HS-27A (cell line): ENCODE data around the gene ZMAT5.

Source experiments
- DNase-seq: peaks from one replicate; pipeline ENCODE4 v3.0.0-alpha.2; 2012; ENCODE audit warnings: low read depth, missing footprints

ZMAT5 gene

DNA sequence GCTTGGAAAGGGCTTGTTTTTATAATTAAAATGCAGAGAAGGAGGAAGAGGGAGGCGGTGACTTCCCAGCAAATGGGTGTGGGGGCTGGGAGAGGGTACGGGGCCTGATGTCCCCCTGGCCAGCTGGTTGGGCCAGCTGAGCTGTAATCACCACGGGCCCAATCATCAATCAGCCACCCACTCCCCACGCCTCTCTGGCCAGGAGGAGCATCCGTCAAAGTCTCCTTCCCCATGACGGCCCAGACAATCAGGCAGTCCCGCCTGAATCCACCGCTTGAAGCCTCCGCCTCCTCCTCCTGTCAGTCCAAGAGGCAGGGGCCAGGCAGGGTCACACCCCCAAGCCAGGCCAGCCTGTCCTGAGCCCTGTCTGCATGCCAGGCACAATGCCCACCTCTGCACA lies 60.3 kb downstream of the ZMAT5 start:
- no peak for DNase-seq

DNA sequence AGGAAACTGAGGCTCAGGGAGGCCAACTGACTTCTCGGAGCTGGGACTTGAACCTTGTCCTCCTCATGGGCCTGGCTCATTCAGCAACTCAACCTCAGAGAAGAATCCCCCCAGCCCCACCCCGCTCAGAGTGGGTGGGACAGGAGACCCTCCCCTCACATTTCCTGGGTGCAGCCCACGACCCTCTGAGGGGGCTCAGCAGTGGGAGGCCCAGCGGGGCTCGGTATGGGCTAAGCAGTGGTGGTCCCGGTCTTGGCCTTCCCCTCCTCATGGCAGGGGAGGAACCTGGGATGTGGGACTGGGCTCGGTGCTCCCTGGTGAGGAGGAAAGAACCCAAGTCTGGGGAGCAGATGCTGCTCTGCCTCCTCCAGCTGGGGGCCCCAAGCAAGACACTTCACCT lies 61.2 kb downstream of the ZMAT5 start:
- no peak for DNase-seq

DNA sequence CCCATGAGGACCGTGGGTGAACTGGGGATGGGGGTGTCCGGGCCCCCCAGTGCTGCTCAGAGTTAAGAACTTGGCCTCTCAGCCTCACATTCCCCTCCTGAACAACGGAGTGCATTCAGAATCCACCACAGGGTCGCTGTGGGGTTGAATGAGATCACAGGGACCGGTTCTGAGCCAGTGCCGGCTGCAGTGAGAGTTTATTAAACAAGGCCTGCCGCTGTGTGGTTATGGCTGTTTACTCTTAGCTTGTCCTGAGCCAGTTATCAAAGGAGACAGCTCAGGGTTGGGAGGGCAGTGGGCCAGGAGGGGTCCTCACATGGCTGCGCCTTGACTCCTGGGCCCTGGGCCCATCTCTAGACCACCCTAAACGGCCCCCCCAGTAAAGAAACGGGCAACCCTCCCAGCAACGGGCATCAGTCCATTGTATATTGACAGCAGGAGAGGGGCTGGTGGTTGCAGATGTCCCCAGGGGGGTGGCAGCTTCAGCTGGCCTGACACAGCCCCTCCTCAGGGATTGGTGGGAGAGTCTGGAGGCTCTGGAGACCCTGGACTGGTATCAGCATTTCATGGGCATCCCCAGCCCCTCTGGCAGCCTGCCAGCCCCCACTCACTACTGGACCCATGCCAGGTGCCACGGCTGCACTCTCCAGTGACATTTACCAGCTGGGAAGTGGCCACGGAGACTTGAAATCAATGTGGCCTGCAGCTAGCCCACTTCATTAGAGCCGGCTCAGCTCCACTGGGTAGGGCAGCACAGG lies 62.1 kb downstream of the ZMAT5 start:
- DNase-seq: no peak

DNA sequence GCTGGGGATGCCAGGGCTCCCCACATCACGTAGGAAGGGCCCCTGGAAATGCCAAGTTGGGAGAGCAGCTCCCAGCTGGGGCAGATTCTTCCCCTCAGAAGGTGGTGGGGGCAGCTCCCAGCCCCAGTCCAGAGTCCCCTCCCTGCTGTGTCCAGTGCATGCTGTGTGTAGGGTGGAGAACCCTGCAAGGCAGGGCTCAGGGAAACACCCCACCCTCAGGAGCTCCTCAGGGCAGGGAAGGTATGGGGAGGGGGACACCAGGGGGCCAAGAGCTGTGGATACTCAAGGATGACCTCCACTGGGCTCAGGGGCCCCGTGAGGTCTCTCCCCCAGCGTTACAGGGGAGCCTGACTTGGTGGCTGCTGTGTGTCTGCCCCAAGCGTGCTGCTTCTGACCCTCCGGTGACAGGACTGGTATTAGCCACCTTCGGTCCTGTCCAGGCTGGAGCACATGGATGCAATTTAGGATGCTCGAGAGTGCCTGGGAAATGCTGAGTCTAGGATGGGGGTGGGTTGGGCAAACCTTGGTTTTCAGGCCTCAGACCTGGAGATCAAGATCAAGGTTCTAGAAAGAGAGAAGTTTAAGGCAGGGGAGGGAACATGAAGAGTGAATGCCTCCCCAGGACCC lies 63.1 kb downstream of the ZMAT5 start:
- DNase-seq: no peak

DNA sequence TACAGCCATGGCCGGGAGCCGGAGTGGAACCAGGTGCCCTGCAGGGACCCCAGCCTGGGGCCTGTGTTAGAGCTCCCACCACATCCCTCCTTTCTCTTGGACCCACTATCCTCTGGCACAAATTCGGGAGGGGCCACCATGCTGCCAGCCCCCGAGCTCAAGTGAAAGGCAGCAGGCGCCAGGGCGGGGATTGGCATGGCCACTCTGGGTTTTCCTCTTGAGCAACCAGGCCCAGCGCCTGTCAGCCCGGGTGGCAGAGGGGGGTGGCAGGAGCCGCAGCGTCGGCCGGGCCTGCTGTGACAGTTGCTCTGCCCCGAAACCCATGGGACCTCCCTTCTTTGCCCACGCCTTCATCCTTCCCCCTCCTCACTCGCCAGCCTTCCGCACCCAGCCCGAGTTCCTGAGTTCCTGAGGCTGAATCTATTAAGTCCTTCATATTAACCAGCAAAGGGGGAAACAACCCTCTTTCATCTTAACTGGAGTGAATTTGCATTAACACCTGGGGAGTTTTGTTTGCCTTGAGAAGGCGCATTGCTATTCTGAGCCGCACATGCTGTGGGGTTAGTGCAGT lies 63.8 kb downstream of the ZMAT5 start:
- no peak for DNase-seq

DNA sequence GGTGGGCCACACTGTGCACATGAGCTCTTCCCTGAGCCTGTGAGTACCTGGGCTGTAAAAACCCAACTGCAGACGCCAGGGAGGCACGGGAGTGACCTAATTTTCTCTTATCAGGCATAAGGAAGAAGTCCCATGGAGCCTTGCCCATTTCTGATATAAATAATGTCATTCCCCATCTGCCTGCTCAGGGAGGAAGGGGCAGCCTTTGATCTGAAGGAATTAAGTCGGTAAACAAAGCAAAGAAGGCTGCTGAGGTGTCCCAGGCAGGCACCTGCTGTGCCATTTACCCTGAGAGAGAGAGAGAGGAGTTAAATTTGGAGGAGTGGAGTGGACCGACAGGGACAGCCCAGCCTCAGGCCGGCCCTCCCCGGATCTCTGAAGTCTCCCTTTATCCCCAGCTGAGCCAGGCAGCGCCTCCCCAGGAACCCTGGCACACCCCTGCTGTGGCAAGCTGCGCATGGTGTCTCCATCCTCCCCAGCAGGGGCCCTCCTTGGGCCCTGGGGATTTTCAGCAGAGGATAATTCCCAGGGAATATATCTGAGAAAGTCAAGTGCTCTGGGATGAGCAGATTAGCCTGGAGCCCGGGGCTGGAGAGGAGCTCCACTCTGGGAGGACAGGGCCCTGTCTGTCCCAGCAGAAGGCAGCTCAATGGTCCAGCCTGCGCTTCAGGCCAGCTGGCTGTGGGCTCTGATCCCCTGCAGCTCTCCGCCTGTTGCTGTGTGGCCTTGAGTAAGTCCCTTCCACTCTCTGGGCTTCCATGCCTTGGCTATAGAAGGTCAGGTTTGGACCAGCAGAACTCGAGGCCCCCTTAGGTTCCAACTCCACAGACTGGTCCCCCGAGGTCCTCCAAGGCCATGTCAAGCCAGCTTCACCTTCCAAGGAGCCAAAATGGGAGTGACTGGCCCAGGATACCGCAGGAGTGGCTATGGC lies 64.5 kb downstream of the ZMAT5 start:
- no peak for DNase-seq

DNA sequence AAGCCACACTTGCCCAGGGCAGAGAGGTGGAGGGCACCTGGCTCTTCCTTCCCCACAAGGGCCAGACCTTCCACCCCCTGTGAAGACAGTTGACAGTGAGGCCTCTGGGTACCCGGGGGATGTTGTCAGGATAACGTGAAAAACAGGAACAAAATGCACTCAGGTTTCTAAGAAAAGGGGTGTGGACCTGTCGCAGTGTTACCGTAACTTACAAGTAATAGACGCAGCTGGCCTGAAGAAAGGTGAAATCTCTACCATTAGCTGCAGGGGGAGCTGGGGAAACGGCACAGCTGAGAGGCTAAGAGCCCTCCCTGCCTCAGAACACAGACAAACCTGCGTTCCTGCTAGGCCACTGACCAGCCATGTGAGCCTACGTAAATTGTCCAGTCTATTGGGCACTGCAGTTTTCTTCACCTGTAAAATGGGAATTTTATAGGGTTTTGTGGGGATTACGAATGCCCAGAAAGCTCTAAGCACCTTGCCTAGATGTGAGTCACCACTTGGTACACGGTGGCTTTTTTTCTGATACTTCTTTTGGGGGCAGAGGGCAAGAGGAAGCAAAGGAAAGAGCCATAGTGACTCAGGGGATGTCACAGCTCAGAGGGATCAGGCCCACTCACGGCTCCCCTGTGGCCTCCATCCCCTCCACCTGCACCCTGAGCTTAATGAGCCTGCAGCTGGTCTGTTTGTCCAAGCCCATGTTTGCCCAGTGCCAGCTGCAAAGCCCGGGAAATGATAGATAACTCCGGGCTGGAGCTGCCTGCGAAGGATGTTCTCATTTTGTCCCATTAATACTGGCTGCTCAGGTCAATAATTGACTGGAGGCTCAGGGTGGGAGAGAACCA lies 65.4 kb downstream of the ZMAT5 start:
- DNase-seq: no peak

DNA sequence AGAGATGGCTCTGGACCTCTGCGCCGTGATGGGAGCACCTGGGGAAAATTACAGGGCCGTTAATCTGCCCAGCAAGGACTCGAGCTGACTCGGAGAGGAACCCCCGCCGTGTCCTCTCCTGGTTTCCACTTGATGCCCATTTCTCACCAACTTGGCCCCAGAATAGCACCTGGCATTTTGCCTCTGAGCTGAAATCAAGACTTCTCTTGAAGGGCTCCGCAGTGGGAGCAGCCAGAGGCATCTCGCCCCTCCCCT lies 66.0 kb downstream of the ZMAT5 start:
- no peak for DNase-seq

DNA sequence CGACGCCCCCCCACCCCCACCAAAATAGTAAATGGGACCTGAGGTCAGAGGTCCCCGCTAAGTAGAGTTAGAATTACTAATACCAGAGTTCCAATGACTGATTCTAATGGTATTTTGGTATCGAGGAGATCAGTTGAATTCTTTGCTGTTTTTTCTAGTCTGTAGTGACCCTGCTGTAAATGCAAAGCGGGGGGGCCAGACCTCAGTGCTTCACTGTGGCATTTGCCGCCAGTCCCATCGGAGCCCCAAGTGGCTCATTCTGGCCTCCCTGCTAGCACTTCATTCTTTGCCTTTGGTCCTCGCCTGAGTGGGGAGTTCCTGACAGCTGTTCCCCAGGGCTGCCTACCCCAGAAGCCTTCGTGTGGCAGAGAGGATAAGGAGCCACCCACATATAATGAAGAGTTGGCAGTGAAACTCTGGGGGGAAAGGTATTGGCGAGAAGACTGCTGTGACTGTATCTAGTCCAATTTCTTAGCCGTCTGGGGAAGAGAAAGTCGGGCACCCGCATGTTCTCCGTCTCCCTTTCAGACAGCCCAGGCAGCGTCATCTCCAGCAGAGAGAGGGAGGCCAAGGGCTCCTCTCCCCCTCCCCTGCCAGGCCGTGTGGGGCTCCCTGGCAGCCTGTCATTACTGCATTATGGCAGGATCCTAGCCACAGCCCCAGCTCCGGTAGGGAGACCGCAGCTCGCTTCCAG lies 66.5 kb downstream of the ZMAT5 start:
- no peak for DNase-seq

DNA sequence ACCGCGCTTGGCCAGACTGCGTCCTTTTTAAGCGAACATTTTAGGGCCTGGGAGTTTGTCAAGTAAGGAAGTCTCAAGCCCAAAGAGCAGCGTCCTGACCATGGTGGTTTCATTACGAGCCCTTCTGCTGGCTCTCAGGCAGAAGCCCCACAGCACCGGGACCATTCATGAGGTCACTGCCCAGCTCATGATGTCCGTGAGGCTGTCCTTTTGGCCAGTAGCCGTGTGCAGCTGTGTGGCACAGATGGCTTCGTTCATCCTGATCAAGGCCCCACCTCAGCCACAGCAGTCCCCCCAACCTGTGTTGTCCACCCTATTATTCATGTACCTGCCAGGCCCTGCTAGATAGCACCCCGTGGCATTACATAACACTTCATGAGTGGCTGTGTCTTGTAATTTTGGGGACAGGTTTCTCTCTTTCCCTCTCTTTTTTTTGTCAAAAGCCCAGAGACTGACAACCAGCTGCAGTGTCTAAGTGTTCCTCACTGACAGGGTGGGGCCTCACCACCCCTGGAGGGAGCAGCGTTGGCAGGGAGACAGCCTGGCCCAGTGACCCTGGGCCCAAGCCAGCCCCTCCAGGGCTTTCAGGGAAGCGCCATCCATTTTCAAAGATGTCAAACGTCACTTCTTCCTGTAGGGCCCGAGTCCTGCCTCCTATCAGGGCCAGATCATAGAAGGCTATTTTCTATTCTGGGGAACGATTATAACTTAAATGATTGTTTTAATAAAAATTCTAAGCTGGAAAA lies 68.8 kb downstream of the ZMAT5 start:
- no peak for DNase-seq

DNA sequence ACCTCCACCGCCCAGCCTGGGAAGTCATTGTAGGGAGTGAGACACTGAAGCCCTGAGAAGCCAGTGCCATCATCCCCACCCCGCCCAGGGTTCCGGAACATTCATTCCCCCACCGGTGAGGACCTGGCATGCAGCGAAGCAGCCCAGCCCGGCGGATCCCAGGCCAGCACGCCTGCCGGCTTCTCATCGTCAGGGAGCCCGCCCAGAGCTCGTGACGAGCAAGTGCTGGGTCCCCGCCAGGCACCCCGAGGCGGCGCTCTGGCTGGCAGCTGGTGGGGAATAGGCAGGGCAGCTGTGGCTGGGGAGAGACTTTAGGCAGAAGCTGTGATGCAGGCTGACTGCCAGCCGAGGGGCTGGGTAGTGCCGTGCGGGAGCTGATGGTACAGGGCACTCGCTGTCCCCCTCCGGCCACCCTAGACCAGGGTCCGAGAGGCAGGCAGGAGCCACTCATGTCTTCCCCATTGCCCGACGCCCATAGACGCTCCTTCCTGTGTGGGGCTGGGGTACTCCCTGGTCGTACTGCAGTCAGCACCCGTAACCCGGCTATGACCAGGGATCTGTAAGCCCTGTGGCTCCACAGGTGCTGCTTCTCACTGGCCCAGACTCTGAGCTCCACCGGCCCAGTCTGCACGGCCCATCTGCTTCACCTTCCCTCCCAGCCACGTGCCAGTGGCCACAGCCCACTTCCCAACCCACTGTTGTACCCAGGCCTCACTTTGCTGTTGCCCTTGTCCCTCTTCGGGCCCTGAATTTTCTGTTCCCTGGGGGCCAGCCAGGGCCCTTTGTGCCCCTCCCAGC lies 71.5 kb downstream of the ZMAT5 start:
- DNase-seq: no peak

DNA sequence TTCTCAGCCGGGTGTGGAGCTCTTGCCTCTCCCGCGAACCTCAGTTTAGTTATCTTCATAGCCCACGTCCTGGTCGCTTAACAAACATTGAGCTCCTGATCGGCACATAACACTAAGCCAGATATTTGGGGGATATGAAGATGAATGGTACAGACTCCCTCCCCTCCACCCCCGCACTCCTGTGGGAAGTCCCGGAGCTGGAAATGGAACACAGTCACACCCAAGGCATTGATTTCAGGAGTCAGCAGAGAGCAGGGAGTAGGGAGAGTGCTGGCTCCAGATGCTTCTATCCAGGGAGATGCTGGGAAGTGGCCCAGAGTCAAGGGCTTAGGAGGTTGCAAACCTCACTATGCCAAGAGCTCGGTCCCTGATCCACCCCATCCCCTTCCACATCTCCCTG lies 73.1 kb downstream of the ZMAT5 start:
- DNase-seq: no peak

DNA sequence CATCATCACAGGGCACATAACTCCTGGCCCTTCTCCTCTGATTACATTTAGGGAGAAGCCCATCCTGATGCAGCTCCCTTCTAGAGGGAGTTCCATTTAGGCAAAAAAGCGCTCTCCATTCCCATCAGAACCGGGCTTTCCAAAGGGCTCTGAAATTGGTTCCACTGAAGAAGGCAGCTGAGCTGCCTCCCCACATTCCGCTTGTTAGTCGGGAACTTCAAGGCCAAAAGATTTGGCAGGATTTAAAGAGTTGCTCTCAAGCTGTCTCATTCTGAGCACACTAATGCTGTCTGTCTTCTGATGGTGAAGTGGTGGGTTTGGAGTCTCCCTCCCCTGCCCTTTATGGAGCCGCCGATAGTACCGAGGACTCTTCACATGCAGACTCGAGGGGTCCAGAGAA lies 73.6 kb downstream of the ZMAT5 start:
- no peak for DNase-seq

DNA sequence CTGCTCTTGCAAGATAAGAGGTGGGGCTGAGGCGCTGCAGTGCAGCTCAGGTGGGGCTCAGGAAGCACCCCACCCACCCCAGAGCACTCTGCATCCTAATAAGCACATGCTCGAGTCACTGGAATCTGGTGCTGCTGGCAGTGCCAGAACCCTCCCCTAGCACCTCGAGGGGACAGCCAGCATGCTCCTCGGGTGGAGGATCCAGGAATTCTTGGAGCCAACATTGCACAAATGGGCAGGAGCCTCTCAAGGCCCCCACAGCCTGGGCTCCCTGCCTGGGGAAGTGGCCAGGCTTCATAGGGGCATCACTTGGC lies 74.5 kb downstream of the ZMAT5 start:
- no peak for DNase-seq

DNA sequence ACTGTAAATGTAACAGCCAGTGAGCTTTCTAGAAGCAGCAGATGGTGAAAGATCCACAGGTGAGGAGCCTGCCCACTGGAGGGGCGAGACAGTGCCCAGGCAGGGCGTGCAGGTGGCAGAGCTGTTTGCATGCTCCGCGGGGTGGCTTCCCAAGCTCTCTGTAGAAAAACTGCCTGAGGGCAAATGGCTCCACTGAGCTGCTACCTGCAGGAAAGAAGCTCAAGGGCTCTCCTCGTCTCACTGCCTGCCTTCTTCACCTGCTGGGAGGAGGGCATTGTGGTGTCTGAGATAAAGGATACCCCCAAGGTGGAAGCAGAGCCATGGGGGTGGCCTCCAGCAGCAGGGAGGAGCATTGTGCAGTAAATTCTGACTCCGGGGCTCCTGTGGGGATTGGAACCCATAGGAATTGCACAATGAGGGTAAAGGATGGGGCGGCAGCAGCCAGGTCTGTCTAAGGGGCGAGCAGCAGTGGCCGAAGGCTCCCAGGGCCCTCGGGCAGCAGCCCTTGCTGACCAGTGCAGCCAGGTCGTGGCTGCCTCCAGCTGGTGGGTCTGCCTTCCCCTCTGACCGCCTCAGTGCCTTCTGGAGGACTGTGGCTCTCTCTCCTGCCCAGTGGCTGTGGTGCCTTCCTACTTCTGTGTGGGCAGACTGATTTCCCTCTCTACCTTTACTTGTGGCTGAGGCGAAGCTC lies 75.0 kb downstream of the ZMAT5 start:
- no peak for DNase-seq

DNA sequence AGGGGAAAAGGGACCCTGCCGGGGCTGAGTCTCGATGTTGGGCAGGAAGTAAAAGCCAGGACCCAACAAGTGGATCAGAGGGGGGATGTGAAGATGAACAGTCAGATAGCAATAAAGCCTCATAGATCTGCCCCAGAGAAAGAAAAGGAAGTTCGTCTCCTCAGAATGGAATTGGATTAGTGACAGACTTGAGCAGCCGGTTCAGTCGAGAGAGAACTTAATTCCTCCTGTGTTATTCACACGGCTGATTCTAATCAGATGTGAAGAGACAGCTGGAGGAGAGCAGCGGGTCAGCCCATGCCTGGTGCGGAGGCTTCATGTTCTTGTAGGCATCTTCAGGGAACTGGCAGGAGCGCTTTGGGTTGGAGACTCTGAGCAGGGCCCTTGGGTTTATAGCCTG lies 76.3 kb downstream of the ZMAT5 start:
- DNase-seq: no peak

DNA sequence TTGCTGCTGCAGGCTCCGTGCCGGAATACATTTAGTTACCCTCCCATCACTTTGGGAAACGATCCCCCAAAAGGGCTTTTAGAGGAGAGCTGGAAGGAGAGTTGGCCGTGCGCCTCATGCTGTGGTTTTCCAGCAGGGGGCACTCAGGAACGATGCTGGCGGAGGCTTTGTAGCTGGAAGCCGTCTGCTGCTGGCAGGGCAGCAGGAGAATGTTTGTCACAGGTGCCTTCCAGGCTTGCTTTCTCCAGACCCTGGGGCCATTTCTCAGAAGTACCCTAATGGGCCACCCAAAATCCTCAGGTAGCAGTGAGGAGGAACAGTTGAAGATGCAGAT lies 77.0 kb downstream of the ZMAT5 start:
- DNase-seq: no peak

DNA sequence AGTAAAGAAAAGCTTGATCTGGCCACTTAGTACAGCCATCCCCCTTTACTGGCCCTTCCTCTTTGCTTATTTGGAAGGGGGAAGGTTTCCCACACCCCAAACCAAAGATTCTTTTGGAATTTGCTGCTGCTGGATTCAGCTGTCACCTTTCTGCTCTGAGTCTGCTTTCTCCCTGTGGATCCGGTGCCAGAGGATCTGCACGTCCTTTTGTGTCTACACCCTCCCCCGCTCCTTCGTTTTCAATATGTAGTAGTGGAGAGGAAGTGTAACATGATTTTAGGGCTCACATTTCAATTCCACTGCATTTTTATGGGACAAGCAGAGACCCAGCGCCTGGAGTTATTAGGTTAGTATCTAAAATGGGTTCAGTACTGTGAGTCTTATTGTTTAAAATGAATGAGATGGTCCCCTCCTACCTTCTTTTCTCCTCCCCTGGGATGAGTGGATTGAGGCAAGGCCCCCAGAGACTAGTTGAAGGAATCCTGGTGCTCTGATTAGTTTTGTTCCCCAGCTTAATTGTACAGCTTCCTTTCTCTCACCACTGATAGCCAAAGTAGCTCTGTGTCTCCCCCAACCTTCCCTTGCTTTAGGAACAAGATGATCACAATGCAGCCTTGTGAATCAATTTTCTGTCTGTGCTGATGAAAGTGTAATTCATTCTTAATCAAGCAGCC lies 77.5 kb downstream of the ZMAT5 start:
- no peak for DNase-seq

DNA sequence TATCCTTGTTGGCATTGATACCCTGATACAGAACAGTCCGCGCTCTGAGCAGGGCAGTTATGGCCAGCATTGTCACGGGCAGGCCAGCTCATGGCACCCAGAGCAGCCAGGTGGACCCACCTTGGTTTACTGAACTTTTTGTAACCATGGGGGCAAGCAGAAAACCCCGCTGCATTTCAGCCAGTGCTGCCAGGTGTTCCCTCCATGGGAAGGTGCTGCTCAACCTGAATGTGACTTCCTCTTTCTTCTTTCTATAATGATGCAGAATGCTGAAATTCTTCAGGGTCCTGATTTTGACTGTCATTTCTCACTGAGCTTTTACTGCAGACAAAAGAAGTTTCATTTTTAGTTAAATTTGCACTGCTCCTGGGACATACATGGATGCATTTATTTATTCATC lies 82.6 kb downstream of the ZMAT5 start:
- DNase-seq: no peak
